DMS153 (cell line): ENCODE results near the gene NEGR1.

ENCODE experiments used
- DNase-seq: peaks from one replicate; lab custom pipeline; 2025; lab: John Stamatoyannopoulos, UW

The NEGR1 gene

DNA sequence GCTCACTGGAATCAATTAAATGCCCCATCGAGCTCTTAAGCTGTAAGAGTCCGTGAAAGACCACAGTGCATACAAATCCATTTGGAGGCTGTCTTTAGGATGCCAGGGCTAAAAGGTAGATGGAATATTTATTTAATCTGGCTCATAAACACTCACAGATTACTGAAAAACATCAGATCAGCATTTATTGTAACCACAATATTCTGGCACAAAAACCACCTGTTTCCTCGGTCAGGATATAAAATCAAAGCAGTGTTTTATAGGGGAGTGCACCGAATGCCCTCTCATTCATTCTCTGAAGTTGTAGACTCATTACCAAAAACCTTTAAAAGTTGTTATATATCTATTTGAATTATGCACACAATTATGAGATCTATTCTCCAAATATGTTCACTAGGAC is 500.9 kb downstream of the NEGR1 start:
- DNase-seq: no peak

- DNase-seq: no peak
These were observed 501.7 kb downstream of the NEGR1 start for GRCh38 chr1:71780681-71781080.

GRCh38 chr1:71778940-71779339 is 503.4 kb downstream of the NEGR1 start:
- no peak for DNase-seq

DNA sequence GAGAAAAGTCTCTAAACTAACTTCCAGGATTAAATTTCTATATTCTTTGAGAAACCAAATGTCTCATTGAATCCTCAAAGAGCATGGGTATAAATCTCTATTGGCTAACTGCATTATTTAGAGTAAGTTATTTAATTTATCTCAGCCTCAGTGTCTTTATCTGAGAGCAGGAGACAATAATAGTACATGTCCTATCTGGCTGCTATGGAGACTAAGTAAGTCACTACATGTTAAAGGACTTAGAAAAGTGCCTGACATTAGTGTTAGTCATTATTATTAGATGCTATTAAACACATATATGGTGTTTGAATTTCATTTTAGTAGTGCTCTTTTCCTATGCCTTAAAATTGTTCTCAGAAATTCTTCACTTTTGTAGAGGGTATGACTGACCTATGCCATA is 505.2 kb downstream of the NEGR1 start:
- DNase-seq: no peak

GRCh38 chr1:71774705-71775104 is 507.6 kb downstream of the NEGR1 start:
- DNase-seq: no peak

DNA sequence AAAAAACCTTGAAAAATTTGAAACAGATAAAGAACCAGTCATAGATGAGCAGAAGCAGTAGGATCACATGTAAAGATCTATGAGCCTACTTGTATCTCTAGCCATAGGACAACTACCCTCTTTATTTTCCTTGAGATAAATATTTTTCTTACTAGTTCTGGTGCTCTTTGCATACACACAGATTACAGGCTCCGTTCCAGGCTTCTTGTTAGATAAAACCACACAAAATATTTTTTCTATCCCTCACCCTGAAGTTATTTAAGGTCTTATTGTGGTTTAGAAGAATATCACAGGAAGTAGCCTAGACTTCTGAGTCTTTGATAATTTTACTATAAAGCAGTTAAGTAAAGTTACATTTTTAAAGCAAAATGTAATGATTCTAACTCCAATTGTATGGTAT is 512.2 kb downstream of the NEGR1 start:
- DNase-seq: no peak

DNA sequence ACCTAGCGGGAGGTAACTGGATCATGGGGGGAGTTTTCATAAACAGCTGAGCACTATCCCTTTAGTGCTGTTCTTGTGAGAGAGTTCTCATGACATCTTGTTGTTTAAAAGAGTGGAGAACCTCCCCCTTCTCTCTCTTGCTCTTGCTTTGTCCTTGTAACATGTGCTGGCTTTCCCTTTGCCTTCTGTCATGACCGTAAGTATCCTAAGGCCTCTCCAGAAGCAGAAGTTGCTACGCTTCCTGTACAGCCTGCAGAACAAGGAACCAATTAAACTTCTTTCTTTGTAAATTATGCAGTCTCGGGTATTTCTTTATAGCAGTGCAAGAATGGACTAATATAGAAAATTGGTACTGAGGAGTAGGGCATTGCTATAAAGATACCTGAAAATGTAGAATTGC is 515.6 kb downstream of the NEGR1 start:
- DNase-seq: no peak

DNA sequence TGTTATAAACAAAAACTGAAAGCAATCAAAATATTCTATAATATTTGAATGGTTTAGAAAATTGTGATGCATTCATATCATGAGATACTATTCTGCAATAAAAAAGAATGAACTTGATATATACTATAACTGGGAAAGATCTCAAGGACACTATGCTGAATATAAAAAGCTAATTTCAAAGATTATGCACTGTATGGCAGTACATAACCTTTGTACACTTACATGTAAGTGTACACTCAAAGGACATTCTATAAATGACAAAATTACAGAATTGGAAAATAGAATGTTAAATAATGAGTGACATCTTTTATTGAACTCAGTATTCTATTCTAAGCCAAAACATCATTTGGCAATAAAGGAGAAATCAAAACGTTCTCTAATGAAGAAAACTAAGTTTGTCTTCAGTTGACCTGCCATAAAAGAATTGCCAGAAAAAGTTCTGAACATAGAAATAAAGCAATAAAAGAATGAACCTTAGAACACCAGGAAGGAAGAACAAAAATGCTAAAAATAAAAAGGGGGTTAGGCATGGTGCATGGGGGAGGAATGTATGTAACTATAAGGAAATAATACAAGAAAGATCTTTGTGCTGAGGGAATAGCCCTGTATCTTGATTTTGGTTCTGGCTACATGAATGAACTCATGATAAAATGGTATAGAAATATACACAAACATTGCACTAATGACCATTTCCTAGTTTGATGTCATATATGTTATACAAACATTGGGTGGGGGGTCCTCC is 519.7 kb downstream of the NEGR1 start:
- DNase-seq: no peak

- DNase-seq: no peak
These were observed 526.9 kb downstream of the NEGR1 start for GRCh38 chr1:71755441-71755840.

DNA sequence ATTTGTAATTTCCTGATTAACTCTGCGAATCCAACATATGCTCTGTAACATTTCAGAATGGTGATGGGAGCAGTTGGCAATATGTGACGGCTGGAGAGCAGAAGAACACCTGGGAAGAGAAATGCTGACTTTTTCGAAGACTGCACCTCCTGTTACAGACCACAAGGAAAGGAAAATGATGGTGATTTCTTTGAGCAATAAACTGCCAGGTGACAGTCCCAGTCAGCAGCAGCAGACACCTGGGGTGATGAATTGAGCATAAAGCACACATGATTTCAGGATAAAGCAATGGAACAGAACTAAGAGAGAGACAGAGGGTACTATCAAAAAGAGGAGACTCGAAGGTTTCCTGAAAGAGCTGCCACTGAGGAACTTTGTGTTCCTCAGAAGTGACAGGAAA is 528.6 kb downstream of the NEGR1 start:
- DNase-seq: no peak

DNA sequence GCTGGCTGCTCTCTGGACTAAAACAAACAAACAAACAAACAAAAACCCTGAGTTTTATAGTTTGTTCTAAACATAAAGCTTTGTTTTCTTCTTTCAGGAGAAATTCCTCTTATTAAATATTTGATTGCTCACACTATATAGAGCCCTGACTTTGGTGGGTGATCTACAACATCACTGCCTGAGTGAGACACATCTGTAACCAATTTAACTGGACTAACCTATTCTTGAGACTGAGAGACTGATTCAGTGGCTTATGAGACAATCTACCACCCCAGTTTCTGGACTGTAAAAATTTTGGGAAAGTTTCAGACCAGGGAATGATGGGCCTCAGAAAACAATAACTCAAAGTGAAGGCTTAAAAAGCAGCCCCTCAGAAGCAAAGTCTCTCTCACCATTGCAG is 537.0 kb downstream of the NEGR1 start:
- DNase-seq: no peak

GRCh38 chr1:71743862-71744261 is 538.5 kb downstream of the NEGR1 start:
- DNase-seq: no peak

DNA sequence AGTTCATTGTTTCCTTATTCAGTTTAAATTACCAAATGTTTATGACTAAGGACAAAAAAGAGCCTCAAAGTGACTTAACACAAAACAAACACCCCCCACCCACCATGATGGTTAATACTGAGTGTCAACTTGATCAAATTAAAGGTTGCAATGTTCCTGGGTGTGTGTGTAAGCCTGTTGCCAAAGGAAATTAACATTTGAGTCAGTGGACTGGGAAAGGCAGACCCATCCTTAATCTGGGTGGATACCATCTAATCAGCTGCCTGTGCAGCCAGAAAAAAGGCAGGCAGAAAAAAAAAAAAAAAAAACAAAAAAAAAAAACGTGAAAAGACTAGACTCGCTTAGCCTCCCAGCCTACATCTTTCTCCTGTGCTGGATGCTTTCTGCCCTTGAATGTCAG is 543.4 kb downstream of the NEGR1 start:
- DNase-seq: no peak

- no peak for DNase-seq
These were observed 544.1 kb downstream of the NEGR1 start for GRCh38 chr1:71738256-71738655.

- no peak for DNase-seq
These were observed 544.6 kb downstream of the NEGR1 start for GRCh38 chr1:71737768-71738167.

DNA sequence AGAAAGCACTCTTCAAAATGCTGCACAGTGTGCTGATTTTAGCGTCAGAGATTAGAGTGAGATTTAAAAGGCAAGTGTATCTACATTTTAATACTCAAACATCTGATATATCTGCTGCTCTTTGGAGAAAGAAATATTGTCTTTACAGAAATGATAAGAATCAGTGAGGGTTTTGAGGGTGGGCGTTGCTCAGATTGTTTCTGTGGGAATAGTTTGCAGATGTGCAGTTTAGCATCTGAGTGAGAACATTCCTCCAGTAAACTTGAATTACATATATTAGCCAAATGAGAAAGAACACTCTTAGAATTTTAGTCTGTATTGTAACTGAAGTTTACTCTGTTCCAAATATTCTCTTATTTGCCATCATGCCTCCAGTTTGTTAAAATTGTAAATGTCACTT is 549.2 kb downstream of the NEGR1 start:
- no peak for DNase-seq

DNA sequence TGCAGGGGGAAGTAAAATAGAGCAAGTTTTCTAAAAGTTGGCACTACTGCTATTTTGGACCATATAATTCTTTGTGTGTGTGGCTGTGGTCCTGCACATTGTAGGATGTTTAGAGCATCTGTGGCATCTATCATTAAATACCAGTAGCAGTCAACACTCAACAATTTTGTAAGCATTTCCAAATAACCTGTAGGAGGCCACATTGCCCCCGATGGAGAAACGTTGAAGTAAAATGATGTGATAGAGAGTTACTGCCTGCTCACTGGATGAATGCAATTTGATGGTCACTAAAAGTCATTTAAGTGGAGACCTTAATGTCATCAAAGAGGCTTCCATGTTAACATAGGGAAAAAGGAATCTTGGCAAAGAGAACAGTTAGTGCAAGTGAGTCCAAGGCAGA is 560.8 kb downstream of the NEGR1 start:
- DNase-seq: no peak

GRCh38 chr1:71719330-71719729 is 563.0 kb downstream of the NEGR1 start:
- no peak for DNase-seq

DNA sequence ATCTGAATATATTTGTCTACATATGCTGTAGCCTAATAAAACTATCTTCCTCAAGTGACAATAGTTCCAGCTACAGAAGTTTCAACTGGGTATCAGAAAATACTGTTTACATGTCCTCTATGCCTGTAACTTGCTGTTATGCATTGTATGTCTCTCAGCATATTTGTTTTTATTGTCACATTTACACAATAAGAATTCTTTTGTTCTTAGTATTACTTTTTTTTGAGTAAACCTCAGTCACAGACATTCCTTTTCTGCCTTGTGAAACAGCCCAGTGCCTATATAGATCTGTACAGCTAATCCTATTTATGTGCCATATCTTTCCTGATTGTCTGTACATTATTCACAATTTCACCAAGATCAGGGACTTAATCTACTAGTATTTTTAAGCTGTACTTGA is 565.2 kb downstream of the NEGR1 start:
- no peak for DNase-seq

DNA sequence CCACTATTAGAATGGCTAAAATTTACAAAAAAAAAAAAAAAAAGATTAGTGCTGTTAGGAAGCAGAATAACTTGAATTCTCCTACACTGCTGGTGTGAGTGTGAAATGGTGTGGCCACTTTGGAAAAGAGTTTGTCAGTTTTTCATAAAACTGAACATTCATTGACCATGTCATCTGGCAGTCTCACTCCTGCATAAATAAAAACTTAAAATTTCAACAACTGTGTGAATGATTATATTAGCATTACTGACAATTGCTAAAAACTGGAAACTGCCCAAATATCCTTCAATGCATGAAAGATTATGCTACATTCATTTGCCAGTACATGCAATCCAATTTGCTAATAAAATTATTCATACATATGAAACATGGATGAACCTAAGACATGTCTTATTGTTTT is 570.9 kb downstream of the NEGR1 start:
- no peak for DNase-seq

- DNase-seq: no peak
These were observed 576.2 kb downstream of the NEGR1 start for GRCh38 chr1:71706029-71706671.

GRCh38 chr1:71698186-71698585 is 584.2 kb downstream of the NEGR1 start:
- DNase-seq: no peak

GRCh38 chr1:71695821-71696220 is 586.5 kb downstream of the NEGR1 start:
- DNase-seq: no peak

GRCh38 chr1:71695084-71695483 is 587.3 kb downstream of the NEGR1 start:
- DNase-seq: no peak
